GM18520 (cell line): ENCODE data around the gene CTDP1.

Experiments used
- ATAC-seq: cut with Tn5 transposase; IDR thresholded peaks from one replicate; pipeline ENCODE4 v1.9.1; 2021; ENCODE audit not compliant: unreplicated experiment

CTDP1 gene

GRCh38 chr18:79792096-79792987 lies 112.7 kb downstream of the CTDP1 start:
- no peak for ATAC-seq

GRCh38 chr18:79792988-79793355 lies 113.4 kb downstream of the CTDP1 start:
- ATAC-seq = no peak

- no peak for ATAC-seq
Measured at GRCh38 chr18:79794846-79795245, 115.2 kb downstream of the CTDP1 start.

GRCh38 chr18:79795446-79795845 lies 115.8 kb downstream of the CTDP1 start:
- ATAC-seq = no peak

GRCh38 chr18:79796016-79796415 lies 116.4 kb downstream of the CTDP1 start:
- no peak for ATAC-seq

GRCh38 chr18:79796531-79797405 lies 117.2 kb downstream of the CTDP1 start:
- ATAC-seq = no peak

GRCh38 chr18:79797518-79798345 lies 118.1 kb downstream of the CTDP1 start, which contains the start of gene KCNG2:
Gene KCNG2 (plus strand): TSS chr18:79797938. CDS start chr18:79863668, 65,730 bp downstream.
- no peak for ATAC-seq

- no peak for ATAC-seq
Measured at GRCh38 chr18:79798346-79798998, 118.9 kb downstream of the CTDP1 start.

- no peak for ATAC-seq
Measured at GRCh38 chr18:79798999-79799370, 119.4 kb downstream of the CTDP1 start.

- ATAC-seq = no peak
Measured at GRCh38 chr18:79799619-79800370, 120.2 kb downstream of the CTDP1 start.

GRCh38 chr18:79800371-79801180 lies 121.0 kb downstream of the CTDP1 start:
- no peak for ATAC-seq

- ATAC-seq = no peak
Measured at GRCh38 chr18:79801217-79801616, 121.6 kb downstream of the CTDP1 start.

GRCh38 chr18:79801641-79802040 lies 122.0 kb downstream of the CTDP1 start:
- no peak for ATAC-seq

- ATAC-seq = no peak
Measured at GRCh38 chr18:79802298-79802697, 122.7 kb downstream of the CTDP1 start.

GRCh38 chr18:79803611-79804051 lies 124.0 kb downstream of the CTDP1 start:
- ATAC-seq = no peak
